SK-N-SH (cell line): ENCODE data around the gene SEMA3B. TPM values are rescaled to one million over a fixed set of nuclear protein-coding genes. Genes with fewer than 3 reads are reported as not detected.

Source experiments
- CTCF ChIA-PET: fragments of 300-600, 350-600 bp; formaldehyde crosslinking; extraction: SDS; loops from one replicate; lab custom pipeline; 2021; lab: Yijun Ruan, JAX
- POLR2A ChIA-PET: fragments of 350-600 bp; sonication (Branson Sonifier 250); formaldehyde crosslinking; extraction: SDS; loops from one replicate; lab custom pipeline; 2020; ENCODE audit warnings: antibody characterized with exemption, inconsistent platforms; lab: Yijun Ruan, JAX
- DNase-seq: peaks from one replicate; pipeline ENCODE4 v3.0.0; 2012
- H2AFZ ChIP-seq: fragments of 200-600 bp; sonication (generic); 2 replicates; pipeline ENCODE4 v1.8.1; 2016; ENCODE audit warnings: antibody characterized with exemption, mild to moderate bottlenecking, low read depth
- H3F3A ChIP-seq: fragments of 200-600 bp; sonication (generic); replicated peaks from 2 replicates; pipeline ENCODE3; 2016; ENCODE audit warnings: antibody characterized with exemption, mild to moderate bottlenecking; ENCODE audit not compliant: insufficient read depth
- H3K27ac ChIP-seq, 2 experiments: fragments of 200-500 bp in 1 of 2; fragments of 200-600 bp in 1 of 2; sonication (Bioruptor generic) in 1 of 2; sonication (generic), shearing (Covaris generic) in 1 of 2; 2 replicates each; pipeline versions ENCODE4 v1.5.1 to v1.6.1; 2014 to 2016; ENCODE audit warnings: low read depth in 2 of 2, inconsistent platforms in 1 of 2, low read length in 1 of 2, mild to moderate bottlenecking in 1 of 2, mixed read lengths in 1 of 2
- H3K27me3 ChIP-seq: fragments of 200-600 bp; sonication (generic), shearing (Covaris generic); 2 replicates; pipeline ENCODE4 v1.6.1; 2016; ENCODE audit warnings: mixed run types; ENCODE audit not compliant: insufficient read depth
- H3K36me3 ChIP-seq, 2 experiments: fragments of 200-500 bp in 1 of 2; fragments of 200-600 bp in 1 of 2; sonication (Bioruptor generic) in 1 of 2; sonication (generic) in 1 of 2; replicated peaks in 1 of 2; 2 replicates each; pipeline versions ENCODE3 to v1.5.1; 2014 to 2016; ENCODE audit warnings: low read length in 1 of 2, mild to moderate bottlenecking in 1 of 2; ENCODE audit not compliant: insufficient read depth in 2 of 2, control insufficient read depth in 1 of 2
- H3K4me1 ChIP-seq, 2 experiments: fragments of 200-500 bp in 1 of 2; fragments of 200-600 bp in 1 of 2; sonication (Bioruptor generic) in 1 of 2; sonication (generic), shearing (Covaris generic) in 1 of 2; 2 replicates each; pipeline versions ENCODE4 v1.5.1 to v1.6.1; 2014 to 2016; ENCODE audit warnings: low read depth in 1 of 2, low read length in 1 of 2, mixed run types in 1 of 2; ENCODE audit not compliant: insufficient read depth in 2 of 2, control insufficient read depth in 1 of 2
- H3K4me2 ChIP-seq: fragments of 200-600 bp; sonication (generic), shearing (Covaris generic); 2 replicates; pipeline ENCODE4 v1.6.1; 2017; ENCODE audit warnings: mixed run types
- H3K4me3 ChIP-seq, 2 experiments: fragments of 200-500 bp in 1 of 2; fragments of 200-600 bp in 1 of 2; sonication (Bioruptor generic) in 1 of 2; sonication (generic), shearing (Covaris generic) in 1 of 2; 2 replicates each; pipeline versions ENCODE4 v1.5.1 to v1.8.1; 2014 to 2016; ENCODE audit warnings: low read depth in 2 of 2, inconsistent platforms in 1 of 2, low read length in 1 of 2, mild to moderate bottlenecking in 1 of 2, mixed read lengths in 1 of 2, moderate library complexity in 1 of 2
- H3K79me2 ChIP-seq: fragments of 200-600 bp; sonication (generic); 2 replicates; pipeline ENCODE4 v1.8.1; 2017; ENCODE audit warnings: mild to moderate bottlenecking; ENCODE audit not compliant: insufficient read depth
- H3K9ac ChIP-seq: fragments of 200-600 bp; sonication (generic); 2 replicates; pipeline ENCODE4 v1.6.1; 2017; ENCODE audit warnings: mixed run types
- H3K9me2 ChIP-seq: fragments of 200-600 bp; sonication (generic); 2 replicates; pipeline ENCODE4 v1.6.1; 2017; ENCODE audit warnings: mixed run types
- H3K9me3 ChIP-seq: fragments of 200-600 bp; sonication (generic); 2 replicates; pipeline ENCODE4 v1.6.1; 2017; ENCODE audit warnings: mixed run types, mild to moderate bottlenecking, moderate library complexity
- H4K20me1 ChIP-seq: fragments of 200-600 bp; sonication (generic); 2 replicates; pipeline ENCODE4 v1.6.1; 2017; ENCODE audit warnings: mild to moderate bottlenecking, mixed run types; ENCODE audit not compliant: insufficient read depth
- ELF1 ChIP-seq: IDR thresholded peaks from 2 replicates; pipeline ENCODE4 v1.4.0; 2012
- EP300 ChIP-seq, 2 experiments: IDR thresholded peaks; 2 replicates each; pipeline versions ENCODE4 v1.4.0 to v1.6.1; 2012; ENCODE audit warnings: borderline replicate concordance in 1 of 2, low read depth in 1 of 2, low read length in 1 of 2
- EZH2phosphoT487 ChIP-seq: fragments of 200-600 bp; sonication (generic); IDR thresholded peaks from 2 replicates; pipeline ENCODE4 v1.6.1; 2017; ENCODE audit warnings: low read depth, mixed run types, mild to moderate bottlenecking, antibody characterized with exemption, moderate library complexity, borderline replicate concordance
- FOSL2 ChIP-seq: IDR thresholded peaks from 2 replicates; pipeline ENCODE4 v1.4.0; 2012; ENCODE audit warnings: low read depth, mild to moderate bottlenecking, moderate library complexity, borderline replicate concordance
- FOXJ3 ChIP-seq: sonication (generic); formaldehyde crosslinking; IDR thresholded peaks from 2 replicates; pipeline ENCODE4 v1.5.1; 2020; ENCODE audit warnings: mild to moderate bottlenecking, missing genetic modification reagents
- JUND ChIP-seq: IDR thresholded peaks from 2 replicates; pipeline ENCODE4 v1.4.0; 2012
- MEF2A ChIP-seq: IDR thresholded peaks from 2 replicates; pipeline ENCODE4 v1.4.0; 2012; ENCODE audit warnings: low read depth, borderline replicate concordance
- NFIC ChIP-seq: IDR thresholded peaks from 2 replicates; pipeline ENCODE4 v1.4.0; 2012; ENCODE audit warnings: borderline replicate concordance
- NRF1 ChIP-seq: IDR thresholded peaks from 2 replicates; pipeline ENCODE4 v1.6.1; 2012; ENCODE audit warnings: low read depth, mild to moderate bottlenecking, low read length
- PBX3 ChIP-seq: IDR thresholded peaks from 2 replicates; pipeline ENCODE4; 2012
- RCOR1 ChIP-seq: fragments of 150-350 bp; IDR thresholded peaks from 2 replicates; pipeline ENCODE4 v1.6.1; 2017; ENCODE audit warnings: antibody characterized with exemption, low read length
- RFX5 ChIP-seq: IDR thresholded peaks from 2 replicates; pipeline ENCODE4 v1.6.1; 2012; ENCODE audit warnings: mild to moderate bottlenecking, improper control_type of control experiment, low read length
- RXRA ChIP-seq: IDR thresholded peaks from 2 replicates; pipeline ENCODE4 v1.4.0; 2012; ENCODE audit warnings: low read depth, mild to moderate bottlenecking, borderline replicate concordance
- SIN3A ChIP-seq: IDR thresholded peaks from 2 replicates; pipeline ENCODE4 v1.6.1; 2012; ENCODE audit warnings: low read depth, mild to moderate bottlenecking, low read length, moderate library complexity, borderline replicate concordance
- TCF12 ChIP-seq: IDR thresholded peaks from 2 replicates; pipeline ENCODE4 v1.4.0; 2012
- YY1 ChIP-seq: IDR thresholded peaks from 2 replicates; pipeline ENCODE4 v1.4.0; 2012; ENCODE audit warnings: low read depth, mild to moderate bottlenecking
- ZBTB33 ChIP-seq: IDR thresholded peaks from 2 replicates; pipeline ENCODE4 v1.4.0; 2012; ENCODE audit warnings: low read depth, borderline replicate concordance
- WGBS: methylation state at CpG from one replicate; pipeline ENCODE4 v1.1.6; 2017; ENCODE audit warnings: low lambda C conversion rate; 5-methylcytosine and 5-hydroxymethylcytosine counted together
- polyA plus RNA-seq, 3 experiments: library from polyadenylated mRNA; depleted of rRNA; stranded (reverse); fragments of >200 nt; gene quantifications; 2 replicates each; pipeline ENCODE4 v1.2.3, GENCODE V29; 2012
- TF ChIP-seq, protein P1 (sequence below): fragments of 200-600 bp; sonication (generic); IDR thresholded peaks from 2 replicates; pipeline ENCODE4 v1.6.1; 2017; ENCODE audit warnings: antibody characterized with exemption, mild to moderate bottlenecking, moderate library complexity

Gene SEMA3B
- 12.4 and 14.9 TPM in 2 replicates for polyA plus RNA-seq (2012; rRNA removed)
- polyA plus RNA-seq (2012; cell fraction: cytosol; rRNA removed) = 3.4 and 5.3 TPM in 2 replicates
- polyA plus RNA-seq (2012; cell fraction: nucleus; rRNA removed) = 83.1 and 135 TPM in 2 replicates

GRCh38 chr3:50268703-50269451, at the start of gene SEMA3B:
TSS of gene SEMA3B (plus strand) at chr3:50269147. CDS start at chr3:50269241, 94 bp downstream.
- Histone ChIP-seq H3K4me3 (no peak within 1 kb of the TSS), H3K27me3 (no peaks in the 10 kb centered on the region), H3K4me2 (peak within 1 kb of the TSS; percentile 56; the same call in 1 of the 2 replicates), H3K4me1 (peaks cover 26 to 36% of the 10 kb centered on the region in 2 experiments; a peak in 3 of 4 replicates), H3K27ac (no peak within 1 kb of the TSS), H3K9me2 (no peaks in the 10 kb centered on the region), H4K20me1 (no peaks in the 10 kb centered on the region), H3K36me3 (no peaks in the 10 kb centered on the region), H3K9ac (no peak within 1 kb of the TSS), H2AFZ (no peak within 1 kb of the TSS), H3F3A (peaks cover 23% of the 10 kb centered on the region), H3K79me2 (no peaks in the 10 kb centered on the region), H3K9me3 (no peaks in the 10 kb centered on the region)
- TF ChIP-seq SIN3A (no peak), ELF1 (no peak), JUND (no peak), TCF12 (no peak), NFIC (no peak), RCOR1 (no peak), FOXJ3 (CRISPR knock-in tag) (no peak), NRF1 (no peak), EZH2phosphoT487 (no peak), RFX5 (no peak), EP300 (IDR thresholded peaks at IDR 0.05; ENCODE audit: borderline replicate concordance in 1 of 2, low read depth in 1 of 2, low read length in 1 of 2) (no peak)
- TF ChIP-seq, protein P1, sequence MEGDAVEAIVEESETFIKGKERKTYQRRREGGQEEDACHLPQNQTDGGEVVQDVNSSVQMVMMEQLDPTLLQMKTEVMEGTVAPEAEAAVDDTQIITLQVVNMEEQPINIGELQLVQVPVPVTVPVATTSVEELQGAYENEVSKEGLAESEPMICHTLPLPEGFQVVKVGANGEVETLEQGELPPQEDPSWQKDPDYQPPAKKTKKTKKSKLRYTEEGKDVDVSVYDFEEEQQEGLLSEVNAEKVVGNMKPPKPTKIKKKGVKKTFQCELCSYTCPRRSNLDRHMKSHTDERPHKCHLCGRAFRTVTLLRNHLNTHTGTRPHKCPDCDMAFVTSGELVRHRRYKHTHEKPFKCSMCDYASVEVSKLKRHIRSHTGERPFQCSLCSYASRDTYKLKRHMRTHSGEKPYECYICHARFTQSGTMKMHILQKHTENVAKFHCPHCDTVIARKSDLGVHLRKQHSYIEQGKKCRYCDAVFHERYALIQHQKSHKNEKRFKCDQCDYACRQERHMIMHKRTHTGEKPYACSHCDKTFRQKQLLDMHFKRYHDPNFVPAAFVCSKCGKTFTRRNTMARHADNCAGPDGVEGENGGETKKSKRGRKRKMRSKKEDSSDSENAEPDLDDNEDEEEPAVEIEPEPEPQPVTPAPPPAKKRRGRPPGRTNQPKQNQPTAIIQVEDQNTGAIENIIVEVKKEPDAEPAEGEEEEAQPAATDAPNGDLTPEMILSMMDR = no peak
- 59% methylated on average over 12 of the region's 21 CpGs for WGBS
- ChIA-PET CTCF (interaction anchor here (1.5 to 12.2 kb wide), 4 partner anchors 9 to 77 kb away, joined by 4 to 206 read pairs (median 60); partner anchors contain the start of gene GNAT1), POLR2A (no interaction called here)
- no peak for DNase-seq

DNA sequence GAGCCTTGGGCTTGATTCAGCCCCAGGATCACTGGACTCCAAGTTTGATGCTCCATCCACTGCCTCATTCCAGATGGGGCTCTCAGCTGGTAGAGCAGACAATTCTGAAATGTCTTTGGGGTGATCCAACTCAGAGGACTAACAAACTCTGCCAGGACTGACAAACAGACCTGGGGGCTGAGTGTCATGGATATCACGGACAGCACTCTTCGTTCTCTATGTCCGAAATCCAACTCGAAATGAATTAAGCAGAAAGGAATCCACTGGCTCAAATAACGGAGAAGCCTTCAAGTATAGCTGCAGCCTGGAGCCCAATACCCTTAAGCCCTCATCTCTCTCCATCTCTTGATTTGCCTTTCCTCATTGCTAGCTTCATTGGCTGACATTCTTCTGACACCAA, 49.7 kb upstream of the SEMA3B start:
- CTCF ChIA-PET = interaction anchor here (0.7 to 61.6 kb wide), 7 partner anchors 9 to 95 kb away, joined by 3 to 1375 read pairs (median 4); partner anchors contain the start of genes GNAT1 and SLC38A3
- POLR2A ChIA-PET = no interaction called here
- no peaks in the 10 kb centered on the region for H3F3A ChIP-seq
- H3K4me1 ChIP-seq = no peaks in the 10 kb centered on the region; a peak in 1 of 4 replicates
- no peaks in the 10 kb centered on the region for H3K9me2 ChIP-seq
- TF ChIP-seq FOSL2 (no peak), ZBTB33 (no peak), EP300 (IDR thresholded peaks at IDR 0.05; ENCODE audit: borderline replicate concordance in 1 of 2, low read depth in 1 of 2, low read length in 1 of 2) (no peak), MEF2A (no peak), PBX3 (no peak), RXRA (no peak), YY1 (no peak)
- TF ChIP-seq, all 33 proteins: peak for 0
- Histone ChIP-seq H2AFZ (no peak overlapping the region), H3K27ac (no peak overlapping the region), H3K27me3 (peaks cover 6% of the 10 kb centered on the region; the same call in 1 of the 2 replicates), H3K9ac (no peak overlapping the region), H3K36me3 (no peaks in the 10 kb centered on the region), H4K20me1 (no peaks in the 10 kb centered on the region), H3K4me2 (no peak overlapping the region), H3K79me2 (no peaks in the 10 kb centered on the region), H3K9me3 (no peaks in the 10 kb centered on the region), H3K4me3 (no peak overlapping the region)
- DNase-seq = no peak
- WGBS = 91% methylated on average over 5 of the region's 5 CpGs
